ENCODE results near the gene LIN52.

- TF ChIP-seq CTCF (IDR thresholded peaks at IDR 0.05), result no peak
- TF ChIP-seq POLR2A (IDR thresholded peaks at IDR 0.05), result no peak
- TF ChIP-seq POLR2AphosphoS5 (IDR thresholded peaks at IDR 0.05), result no peak
Measured at GRCh38 chr14:74190927-74191575, 106.3 kb downstream of the LIN52 start.

All from breast epithelium (tissue), 3 donors.